ENCODE measurements around the gene FAH.

FAH gene

DNA sequence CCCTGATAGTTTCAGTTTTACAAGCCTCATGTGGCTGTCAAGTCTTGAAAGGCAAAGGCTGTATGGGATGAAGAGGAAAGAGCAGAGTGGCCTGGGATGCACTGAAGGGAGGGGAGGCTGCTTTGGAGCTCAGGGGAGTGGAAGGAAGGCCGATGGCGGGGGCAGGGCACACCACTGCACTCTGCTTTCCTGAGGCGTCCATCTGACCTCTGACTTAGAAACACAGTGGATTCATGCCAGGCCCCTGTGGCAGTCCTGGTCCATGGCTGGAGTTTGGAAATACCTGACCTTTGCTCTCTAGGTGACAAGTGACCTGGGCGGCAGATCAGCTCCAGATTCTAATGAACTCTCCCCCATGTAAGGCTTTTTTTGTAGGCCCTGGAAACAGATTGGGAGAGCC is 19.0 kb downstream of the FAH start:
- DNase-seq (no peak), ATAC-seq (ENCODE audit: insufficient read depth, low read depth) (no peak)
- Histone ChIP-seq H3K79me2 (ENCODE audit: insufficient read depth, low read length) (no peaks in the 10 kb centered on the region), H3K9me3 (ENCODE audit: insufficient read depth, low read length, severe bottlenecking) (no peaks in the 10 kb centered on the region), H3K4me1 (ENCODE audit: insufficient read depth, low read length) (no peaks in the 10 kb centered on the region), H3K4me2 (ENCODE audit: insufficient read depth, low read length) (no peak overlapping the region), H3K4me3 (ENCODE audit: low read depth in 1 of 2, low read length in 2 of 2) (no peak overlapping the region), H3K27ac (ENCODE audit: low read length) (no peak overlapping the region), H3K9ac (ENCODE audit: low read depth, low read length) (no peak overlapping the region), H3K36me3 (ENCODE audit: insufficient read depth, low read length) (no peaks in the 10 kb centered on the region), H2AFZ (ENCODE audit: low read depth, low read length) (no peak overlapping the region), H3K27me3 (ENCODE audit: insufficient read depth, low read length, poor library complexity) (no peaks in the 10 kb centered on the region), H4K20me1 (ENCODE audit: insufficient read depth, low read length) (no peaks in the 10 kb centered on the region)
- TF ChIP-seq, protein P1, sequence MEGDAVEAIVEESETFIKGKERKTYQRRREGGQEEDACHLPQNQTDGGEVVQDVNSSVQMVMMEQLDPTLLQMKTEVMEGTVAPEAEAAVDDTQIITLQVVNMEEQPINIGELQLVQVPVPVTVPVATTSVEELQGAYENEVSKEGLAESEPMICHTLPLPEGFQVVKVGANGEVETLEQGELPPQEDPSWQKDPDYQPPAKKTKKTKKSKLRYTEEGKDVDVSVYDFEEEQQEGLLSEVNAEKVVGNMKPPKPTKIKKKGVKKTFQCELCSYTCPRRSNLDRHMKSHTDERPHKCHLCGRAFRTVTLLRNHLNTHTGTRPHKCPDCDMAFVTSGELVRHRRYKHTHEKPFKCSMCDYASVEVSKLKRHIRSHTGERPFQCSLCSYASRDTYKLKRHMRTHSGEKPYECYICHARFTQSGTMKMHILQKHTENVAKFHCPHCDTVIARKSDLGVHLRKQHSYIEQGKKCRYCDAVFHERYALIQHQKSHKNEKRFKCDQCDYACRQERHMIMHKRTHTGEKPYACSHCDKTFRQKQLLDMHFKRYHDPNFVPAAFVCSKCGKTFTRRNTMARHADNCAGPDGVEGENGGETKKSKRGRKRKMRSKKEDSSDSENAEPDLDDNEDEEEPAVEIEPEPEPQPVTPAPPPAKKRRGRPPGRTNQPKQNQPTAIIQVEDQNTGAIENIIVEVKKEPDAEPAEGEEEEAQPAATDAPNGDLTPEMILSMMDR (IDR thresholded peaks at IDR 0.05; ENCODE audit: borderline replicate concordance, extremely low read depth, low read length, poor library complexity, severe bottlenecking), result no peak
- TF ChIP-seq EZH2 (IDR thresholded peaks at IDR 0.05; ENCODE audit: borderline replicate concordance, low read depth, low read length, severe bottlenecking), result no peak

GRCh38 chr15:80172401-80172800 is 19.6 kb downstream of the FAH start:
- Histone ChIP-seq H4K20me1 (ENCODE audit: insufficient read depth, low read length) (no peaks in the 10 kb centered on the region), H3K79me2 (ENCODE audit: insufficient read depth, low read length) (no peaks in the 10 kb centered on the region), H3K36me3 (ENCODE audit: insufficient read depth, low read length) (no peaks in the 10 kb centered on the region), H3K4me2 (ENCODE audit: insufficient read depth, low read length) (no peak overlapping the region), H3K27ac (ENCODE audit: low read length) (no peak overlapping the region), H3K27me3 (ENCODE audit: insufficient read depth, low read length, poor library complexity) (no peaks in the 10 kb centered on the region), H2AFZ (ENCODE audit: low read depth, low read length) (no peak overlapping the region), H3K4me1 (ENCODE audit: insufficient read depth, low read length) (no peaks in the 10 kb centered on the region), H3K9me3 (ENCODE audit: insufficient read depth, low read length, severe bottlenecking) (no peaks in the 10 kb centered on the region), H3K4me3 (ENCODE audit: low read depth in 1 of 2, low read length in 2 of 2) (no peak overlapping the region), H3K9ac (ENCODE audit: low read depth, low read length) (no peak overlapping the region)
- DNase-seq (no peak), ATAC-seq (ENCODE audit: insufficient read depth, low read depth) (no peak)
- TF ChIP-seq EZH2 (IDR thresholded peaks at IDR 0.05; ENCODE audit: borderline replicate concordance, low read depth, low read length, severe bottlenecking), result no peak

DNA sequence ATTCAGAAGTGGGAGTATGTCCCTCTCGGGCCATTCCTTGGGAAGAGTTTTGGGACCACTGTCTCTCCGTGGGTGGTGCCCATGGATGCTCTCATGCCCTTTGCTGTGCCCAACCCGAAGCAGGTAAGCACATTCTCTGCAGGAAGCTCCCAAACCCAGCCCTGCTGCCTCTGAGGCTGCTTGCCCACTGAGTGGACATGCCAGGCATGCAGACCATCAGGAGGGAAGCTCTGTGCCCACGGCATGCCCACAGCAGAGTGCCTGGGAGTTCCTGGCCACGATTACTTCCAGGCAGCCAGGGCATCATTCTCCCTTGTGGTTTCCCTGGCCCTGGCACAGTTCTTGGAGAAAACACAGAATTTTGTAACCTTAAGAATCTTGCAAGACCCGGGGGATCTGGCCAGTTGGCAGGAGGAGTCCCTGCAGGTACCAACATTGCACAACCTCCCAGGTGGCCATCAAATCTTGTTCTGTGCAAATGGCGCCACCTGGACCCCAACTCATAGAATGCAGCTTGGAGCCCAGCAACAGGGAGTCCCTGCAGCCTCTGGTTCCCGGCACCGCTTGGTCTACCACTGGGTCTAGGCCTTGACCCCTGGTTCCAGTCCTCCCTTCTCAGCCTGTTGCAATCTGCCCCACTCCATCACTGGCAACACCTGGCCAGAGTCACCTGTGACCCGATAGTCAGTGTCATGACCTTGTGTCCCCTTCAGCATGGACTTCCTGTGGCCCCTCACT is 20.4 kb downstream of the FAH start:
- Histone ChIP-seq H3K9me3 (ENCODE audit: insufficient read depth, low read length, severe bottlenecking) (no peaks in the 10 kb centered on the region), H3K4me1 (ENCODE audit: insufficient read depth, low read length) (no peaks in the 10 kb centered on the region), H3K36me3 (ENCODE audit: insufficient read depth, low read length) (no peaks in the 10 kb centered on the region), H3K4me2 (ENCODE audit: insufficient read depth, low read length) (no peak overlapping the region), H2AFZ (ENCODE audit: low read depth, low read length) (no peak overlapping the region), H4K20me1 (ENCODE audit: insufficient read depth, low read length) (no peaks in the 10 kb centered on the region), H3K4me3 (ENCODE audit: low read depth in 1 of 2, low read length in 2 of 2) (no peak overlapping the region), H3K79me2 (ENCODE audit: insufficient read depth, low read length) (no peaks in the 10 kb centered on the region), H3K27ac (ENCODE audit: low read length) (no peak overlapping the region), H3K9ac (ENCODE audit: low read depth, low read length) (no peak overlapping the region), H3K27me3 (ENCODE audit: insufficient read depth, low read length, poor library complexity) (no peaks in the 10 kb centered on the region)
- no peak for TF ChIP-seq EZH2 (IDR thresholded peaks at IDR 0.05; ENCODE audit: borderline replicate concordance, low read depth, low read length, severe bottlenecking)
- TF ChIP-seq, protein P1 (IDR thresholded peaks at IDR 0.05; ENCODE audit: borderline replicate concordance, extremely low read depth, low read length, poor library complexity, severe bottlenecking), result peak; percentile 81
- ATAC-seq (ENCODE audit: insufficient read depth, low read depth) (peak; percentile 79), DNase-seq (peak; percentile 64)

- no peak overlapping the region for H2AFZ ChIP-seq (ENCODE audit: low read depth, low read length)
- H3K9ac ChIP-seq (ENCODE audit: low read depth, low read length), result no peak overlapping the region
These were observed 21.4 kb downstream of the FAH start for GRCh38 chr15:80174017-80174746.

More at GRCh38 chr15:80174017-80174746, 21.4 kb downstream of the FAH start:
- H3K4me1 ChIP-seq (ENCODE audit: insufficient read depth, low read length), result no peaks in the 10 kb centered on the region
- no peaks in the 10 kb centered on the region for H3K9me3 ChIP-seq (ENCODE audit: insufficient read depth, low read length, severe bottlenecking)
- TF ChIP-seq EZH2 (IDR thresholded peaks at IDR 0.05; ENCODE audit: borderline replicate concordance, low read depth, low read length, severe bottlenecking), result no peak
- TF ChIP-seq, protein P1 (IDR thresholded peaks at IDR 0.05; ENCODE audit: borderline replicate concordance, extremely low read depth, low read length, poor library complexity, severe bottlenecking), result no peak
- no peak overlapping the region for H3K4me2 ChIP-seq (ENCODE audit: insufficient read depth, low read length)
- H3K79me2 ChIP-seq (ENCODE audit: insufficient read depth, low read length), result no peaks in the 10 kb centered on the region
- no peaks in the 10 kb centered on the region for H3K36me3 ChIP-seq (ENCODE audit: insufficient read depth, low read length)
- H3K27me3 ChIP-seq (ENCODE audit: insufficient read depth, low read length, poor library complexity), result no peaks in the 10 kb centered on the region
- DNase-seq (no peak), ATAC-seq (ENCODE audit: insufficient read depth, low read depth) (no peak)
- no peaks in the 10 kb centered on the region for H4K20me1 ChIP-seq (ENCODE audit: insufficient read depth, low read length)
- H3K4me3 ChIP-seq (ENCODE audit: low read depth in 1 of 2, low read length in 2 of 2), result no peak overlapping the region
- H3K27ac ChIP-seq (ENCODE audit: low read length), result no peak overlapping the region
